K562 (cell line): ENCODE measurements around the gene RNF167. TPM values are rescaled to one million over a fixed set of nuclear protein-coding genes. Genes with fewer than 3 reads are reported as not detected.

Experiments used
- ATAC-seq: fragments of 200-7000 bp; cut with Tn5 transposase; 3 replicates; pipeline ENCODE4 v1.9.1; 2020; ENCODE audit warnings: moderate library complexity
- BruUV-seq: library from RNA; stranded (reverse); fragments of 400-500 nt; replicated peaks from 2 replicates; lab custom pipeline; 2021; lab: Mats Ljungman, UMichigan
- CTCF ChIA-PET: fragments of 300-600 bp; formaldehyde crosslinking; extraction: SDS; loops from one replicate; lab custom pipeline; 2021; ENCODE audit warnings: low intra/inter-chr PET ratio; lab: Yijun Ruan, JAX
- POLR2A ChIA-PET: fragments of 300-600, 350-650 bp; sonication (Branson Sonifier 250); formaldehyde crosslinking; extraction: SDS; loops from one replicate; lab custom pipeline; 2021; ENCODE audit warnings: antibody characterized with exemption, inconsistent platforms; lab: Yijun Ruan, JAX
- DNase-seq, 4 experiments: peaks; one replicate each; pipeline versions ENCODE4 v3.0.0 to v3.0.0-alpha.2; 2011 to 2018; ENCODE audit warnings: low spot score in 3 of 4, mixed read lengths in 3 of 4; ENCODE audit errors: extremely low read depth in 1 of 4
- FAIRE-seq: peaks from 2 replicates; lab custom pipeline; 2011; peaks lifted over from hg19 to GRCh38; lab: Jason Lieb, UNC
- H2AFZ ChIP-seq: 2 replicates; pipeline ENCODE4 v1.6.0; 2011; ENCODE audit warnings: low read depth, low read length, control low read depth, inconsistent platforms
- H3K27ac ChIP-seq: fragments of 200-600 bp; 3 replicates; pipeline ENCODE4 v1.8.0; 2011; ENCODE audit warnings: low read depth, mild to moderate bottlenecking, control low read depth, inconsistent platforms, low read length, moderate library complexity, mixed read lengths; ENCODE audit errors: extremely low read depth
- H3K27me3 ChIP-seq, 2 experiments: fragments of 300-600 bp in 1 of 2; 2 replicates in 1 of 2; 3 replicates in 1 of 2; pipeline versions ENCODE4 v1.6.0 to v1.8.0; 2011; ENCODE audit warnings: inconsistent platforms in 2 of 2, low read length in 2 of 2, mild to moderate bottlenecking in 1 of 2, mixed read lengths in 1 of 2, moderate library complexity in 1 of 2; ENCODE audit not compliant: control insufficient read depth in 2 of 2, insufficient read depth in 2 of 2
- H3K36me3 ChIP-seq: fragments of 300-600 bp; 3 replicates; pipeline ENCODE4 v1.8.0; 2011; ENCODE audit warnings: mild to moderate bottlenecking, low read length, inconsistent platforms; ENCODE audit not compliant: control insufficient read depth, insufficient read depth
- H3K4me1 ChIP-seq, 2 experiments: fragments of 200-600 bp in 1 of 2; replicated peaks in 1 of 2; 2 replicates in 1 of 2; 3 replicates in 1 of 2; pipeline versions ENCODE4 v1.5.1 to v1.8.0; 2011; ENCODE audit warnings: inconsistent platforms in 2 of 2, low read length in 2 of 2, mild to moderate bottlenecking in 1 of 2, mixed read lengths in 1 of 2, moderate library complexity in 1 of 2; ENCODE audit not compliant: control insufficient read depth in 2 of 2, insufficient read depth in 2 of 2
- H3K4me2 ChIP-seq: 2 replicates; pipeline ENCODE4 v1.6.1; 2011; ENCODE audit warnings: low read length, control low read depth, inconsistent platforms, mixed read lengths; ENCODE audit not compliant: insufficient read depth
- H3K4me3 ChIP-seq: fragments of 200-600 bp; sonication (generic), shearing (Covaris generic); 2 replicates; pipeline ENCODE4 v1.5.1; 2016; ENCODE audit warnings: control low read depth, inconsistent platforms
- H3K79me2 ChIP-seq: fragments of 200-600 bp; 3 replicates; pipeline ENCODE4 v1.8.0; 2011; ENCODE audit warnings: low read length, inconsistent platforms; ENCODE audit not compliant: control insufficient read depth, insufficient read depth
- H3K9ac ChIP-seq, 2 experiments: 2 replicates each; pipeline versions ENCODE4 v1.6.0 to v1.6.1; 2011; ENCODE audit warnings: low read depth in 2 of 2, low read length in 2 of 2, control low read depth in 1 of 2, inconsistent platforms in 1 of 2, mild to moderate bottlenecking in 1 of 2, mixed read lengths in 1 of 2; ENCODE audit not compliant: insufficient read depth in 1 of 2
- H3K9me1 ChIP-seq: one replicate; pipeline ENCODE4 v1.6.0; 2011; ENCODE audit warnings: inconsistent platforms, mild to moderate bottlenecking, low read length, moderate library complexity; ENCODE audit not compliant: control insufficient read depth, insufficient read depth
- H3K9me3 ChIP-seq: replicated peaks from 2 replicates; pipeline ENCODE4 v1.5.1; 2011; ENCODE audit warnings: low read depth, low read length, inconsistent platforms; ENCODE audit not compliant: control insufficient read depth, insufficient read depth
- H4K20me1 ChIP-seq: replicated peaks from 2 replicates; pipeline ENCODE4 v1.6.1; 2011; ENCODE audit warnings: low read length, inconsistent platforms, mixed read lengths; ENCODE audit not compliant: control insufficient read depth, insufficient read depth
- NCOA2 ChIP-seq, 2 experiments: fragments of 450-650 bp; IDR thresholded peaks; 2 replicates each; pipeline ENCODE4 v1.6.1; 2018; ENCODE audit warnings: mild to moderate bottlenecking in 2 of 2, moderate library complexity in 1 of 2; ENCODE audit not compliant: partially characterized antibody in 2 of 2
- POLR2G ChIP-seq: fragments of 200-400 bp; formaldehyde crosslinking; IDR thresholded peaks from 2 replicates; pipeline ENCODE4 v1.6.1; 2017; ENCODE audit warnings: low read depth, mild to moderate bottlenecking, antibody characterized with exemption, low read length, moderate library complexity
- RBM22 ChIP-seq: fragments of 200-400 bp; formaldehyde crosslinking; IDR thresholded peaks from 2 replicates; pipeline ENCODE4 v1.6.1; 2018; ENCODE audit warnings: low read length, low read depth; ENCODE audit not compliant: poor library complexity, severe bottlenecking
- SRSF7 ChIP-seq: fragments of 200-400 bp; formaldehyde crosslinking; optimal IDR thresholded peaks from 2 replicates; pipeline ENCODE3; 2017; ENCODE audit warnings: mild to moderate bottlenecking, low read depth, low read length
- WGBS: fragments of 100-300 bp; shearing (Covaris generic); methylation state at CpG from one replicate; pipeline ENCODE4 v1.1.6; 2016; ENCODE audit warnings: low coverage, mixed read lengths; ENCODE audit not compliant: insufficient coverage; ENCODE audit errors: missing lambda C conversion rate; 5-methylcytosine and 5-hydroxymethylcytosine counted together
- in situ Hi-C: fragments of 300-500 bp; cut with MboI; formaldehyde crosslinking; loops from 4 replicates; pipeline ENCODE4 v1.15.0; 2018; ENCODE audit warnings: inconsistent platforms, mixed read lengths
- intact Hi-C: fragments of 100-400 bp; cut with micrococcal nuclease; formaldehyde crosslinking; loops from 2 replicates; pipeline ENCODE4 v1.14.2; 2022
- polyA plus RNA-seq, 8 experiments: library from polyadenylated mRNA; depleted of rRNA in 4 of 8; stranded (reverse) in 5 of 8; unstranded in 3 of 8; fragments of >200 nt; fragmentation: Nextera tagmentation in 2 of 8; fragmentation: Illumina TruSeq in 1 of 8; extraction: Ambion mirVana in 2 of 8; extraction: Trizol in 1 of 8; gene quantifications; 2 replicates each; pipeline versions ENCODE4 v1.2.1 to v1.2.3, GENCODE V29; 2011 to 2014; ENCODE audit warnings: inconsistent platforms in 1 of 8, missing spikeins in 1 of 8
- total RNA-seq, 7 experiments: library from RNA; depleted of rRNA in 6 of 7; stranded (reverse); fragments of >200 nt in 6 of 7; fragmentation: Illumina TruSeq in 2 of 7; extraction: Trizol in 2 of 7; gene quantifications; 2 replicates each; pipeline versions ENCODE4 v1.2.1 to v1.2.3, GENCODE V29; 2011 to 2021; ENCODE audit warnings: low replicate concordance in 1 of 7

Gene RNF167
- total and polyA plus RNA-seq, 9 of the 15 experiments (the other 6 are each of a cell fraction or from before 2014, with no cell fraction given), result 16.5 to 143 (median 45.5) TPM

- TF ChIP-seq NCOA2 (IDR thresholded peaks at IDR 0.05; ENCODE audit: partially characterized antibody in 2 of 2), result no peak
- peak; percentile 30 for TF ChIP-seq RBM22
- TF ChIP-seq SRSF7, result no peak
- peak; percentile 42 for TF ChIP-seq POLR2G
- H2AFZ ChIP-seq, result no peak overlapping the region
- no peak for FAIRE-seq
- no peak overlapping the region for H3K4me3 ChIP-seq
- H3K79me2 ChIP-seq, result no peaks in the 10 kb centered on the region
- H3K4me2 ChIP-seq, result no peak overlapping the region
- no peak for ATAC-seq
- peaks cover 83% of the 10 kb centered on the region; the same call in 2 of the 3 replicates for H3K36me3 ChIP-seq
- H3K9me3 ChIP-seq, result no peaks in the 10 kb centered on the region
- ChIA-PET CTCF (no interaction called here), POLR2A (interaction anchor here (0.7 to 1.0 kb wide), 2 partner anchors 30 to 170 kb away, joined by 3 read pairs; no protein-coding TSS in a partner anchor)
- 93% methylated on average over 7 of the region's 42 CpGs for WGBS
- no peaks in the 10 kb centered on the region for H3K9me1 ChIP-seq
- no TSS peak for BruUV-seq
- 0 out of 2 replicates have a peak, but pooled peaks cover 3% of the 10 kb centered on the region for H4K20me1 ChIP-seq
- intact Hi-C loops (no loop called here), in situ Hi-C loops (no loop called here)
- H3K9ac ChIP-seq, result no peak overlapping the region
- H3K4me1 ChIP-seq, result peaks cover 0 to 14% of the 10 kb centered on the region in 2 experiments; a peak in 2 of 5 replicates
- no peaks in the 10 kb centered on the region for H3K27me3 ChIP-seq
- no peak for DNase-seq
- H3K27ac ChIP-seq, result no peak overlapping the region
These were observed 48.4 kb upstream of the RNF167 start for GRCh38 chr17:4891411-4892410.
